NOMO-1 treated with DMSO at 0.1 percent for 48 hours (cell line): ENCODE measurements around the gene PDCL3.

Experiments used
- DNase-seq: peaks from one replicate; lab custom pipeline; 2025; ENCODE audit not compliant: unreplicated experiment; lab: John Stamatoyannopoulos, UW

PDCL3 gene

GRCh38 chr2:100562613-100563406 is at the start of gene PDCL3:
PDCL3 (plus strand) TSS chr2:100562993; CDS start chr2:100563068, 75 bp downstream.
- peak; percentile 98 for DNase-seq

- DNase-seq: peak; percentile 74
These were observed 49.1 kb upstream of the PDCL3 start for GRCh38 chr2:100513650-100514049.

DNA sequence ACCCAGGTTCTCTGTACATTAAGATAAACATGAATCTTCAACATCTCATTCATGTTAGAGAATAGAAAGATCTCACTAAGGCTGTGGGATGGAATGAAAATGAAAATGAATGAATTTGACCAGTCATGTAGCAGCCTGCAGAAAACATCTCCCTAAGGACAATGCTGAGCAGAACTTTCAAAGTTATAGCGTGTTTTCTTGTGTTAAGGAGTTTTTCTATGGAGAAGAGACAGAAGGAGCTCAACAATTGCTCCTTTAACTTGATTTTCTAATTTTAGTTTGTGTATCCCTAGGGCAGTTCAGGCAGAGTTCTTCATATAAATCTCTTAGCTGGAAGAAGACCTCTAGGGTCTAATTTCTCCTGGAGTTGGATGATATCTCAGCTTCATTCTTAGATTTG is 45.2 kb upstream of the PDCL3 start:
- no peak for DNase-seq

DNA sequence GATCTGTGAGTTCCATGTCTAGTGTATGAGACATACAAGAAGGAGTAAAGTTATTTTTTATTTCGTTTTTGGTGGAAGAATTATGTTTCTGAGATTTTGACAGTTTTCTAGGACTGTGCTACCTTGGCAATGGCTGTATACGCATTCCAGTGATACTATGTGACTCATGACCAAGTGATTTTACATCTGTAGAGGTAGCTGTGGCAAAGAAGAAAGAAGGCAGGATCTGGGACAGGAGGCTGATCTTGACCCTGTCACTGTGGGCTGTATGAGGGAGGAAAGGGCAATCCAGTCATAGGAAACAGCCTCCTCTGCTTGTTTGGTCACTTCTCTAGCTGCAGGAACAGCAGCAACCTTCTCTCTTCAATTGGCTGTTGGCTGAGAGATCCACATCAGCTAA is 44.0 kb upstream of the PDCL3 start:
- DNase-seq: no peak

GRCh38 chr2:100520224-100520623 is 42.6 kb upstream of the PDCL3 start:
- no peak for DNase-seq

GRCh38 chr2:100522430-100522829 is 40.4 kb upstream of the PDCL3 start:
- no peak for DNase-seq

GRCh38 chr2:100524331-100524730 is 38.5 kb upstream of the PDCL3 start:
- no peak for DNase-seq

GRCh38 chr2:100526868-100527267 is 35.9 kb upstream of the PDCL3 start:
- no peak for DNase-seq

- DNase-seq: no peak
These were observed 35.3 kb upstream of the PDCL3 start for GRCh38 chr2:100527440-100528015.

DNA sequence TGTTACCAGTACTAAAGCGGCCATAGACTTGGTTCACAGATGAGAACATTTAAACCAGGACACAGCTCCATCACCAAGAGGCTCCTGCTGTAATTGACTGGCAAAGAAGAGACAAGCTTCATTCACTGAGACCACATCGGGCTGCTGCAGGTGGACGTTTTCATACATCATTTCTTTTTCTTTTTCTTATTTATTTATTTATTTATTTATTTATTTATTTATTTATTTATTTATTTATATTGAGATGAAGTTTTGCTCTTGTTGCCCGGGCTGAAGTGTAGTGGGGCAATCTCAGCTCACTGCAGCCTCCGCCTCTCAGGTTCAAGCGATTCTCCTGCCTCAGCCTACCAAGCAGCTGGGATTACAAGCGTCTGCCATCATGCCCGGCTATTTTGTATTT is 33.6 kb upstream of the PDCL3 start:
- no peak for DNase-seq

DNA sequence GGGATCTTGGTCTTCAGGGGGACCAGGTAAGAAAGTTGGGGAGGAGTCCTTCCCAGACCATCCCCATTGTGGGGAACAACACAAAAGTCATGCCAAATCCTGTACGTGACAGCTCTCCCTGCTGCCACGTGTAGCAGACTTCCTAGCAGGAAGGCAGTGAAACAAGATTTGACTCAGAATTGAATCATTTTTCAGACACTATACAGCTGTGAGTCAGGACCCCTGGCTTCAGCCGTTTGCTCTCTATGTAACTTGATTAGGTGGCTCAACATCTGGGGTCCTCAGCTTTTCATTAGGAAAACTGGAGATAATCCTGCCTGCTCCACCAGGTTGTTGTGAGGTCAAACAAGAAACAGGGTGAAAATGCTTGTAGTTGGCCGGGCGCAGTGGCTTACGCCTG is 32.9 kb upstream of the PDCL3 start:
- no peak for DNase-seq

DNA sequence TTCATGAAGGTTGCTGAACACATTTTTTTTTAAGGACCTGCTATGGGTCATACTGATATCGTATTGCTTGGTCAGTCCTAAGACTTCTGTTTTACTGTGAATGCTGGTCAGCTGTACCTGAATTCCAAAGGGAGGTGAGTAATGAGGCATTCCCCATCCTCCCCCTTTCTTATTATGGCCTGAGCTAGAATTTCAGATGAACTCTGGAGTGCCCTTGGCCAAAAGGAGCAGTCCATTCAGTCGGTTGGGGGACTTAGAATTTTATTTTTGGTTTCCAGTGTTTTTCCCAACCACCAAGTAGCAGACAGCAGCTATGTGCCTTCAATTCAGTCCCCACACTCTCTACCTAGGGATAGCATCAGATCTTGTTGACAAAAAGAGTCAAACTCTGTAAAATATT is 26.9 kb upstream of the PDCL3 start:
- no peak for DNase-seq

DNA sequence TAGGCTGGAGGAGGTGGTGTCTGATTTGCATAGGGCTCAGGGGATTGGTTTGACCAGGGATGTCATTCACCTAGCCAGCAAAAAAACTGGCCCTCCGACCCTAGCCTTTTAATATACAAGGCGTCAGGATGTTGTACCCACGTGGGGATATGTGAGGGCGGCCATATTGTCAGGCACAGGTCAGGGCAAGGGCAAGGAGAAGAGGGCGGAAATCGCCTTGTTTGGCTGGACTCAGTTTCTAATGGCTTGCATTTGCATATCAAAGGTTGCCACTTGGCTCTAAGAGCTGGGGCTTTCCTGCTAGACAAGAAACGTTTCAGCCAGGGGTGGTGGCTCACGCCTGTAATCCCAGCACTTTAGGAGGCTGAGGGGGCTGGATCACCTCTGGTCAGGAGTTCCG is 24.9 kb upstream of the PDCL3 start:
- no peak for DNase-seq

DNA sequence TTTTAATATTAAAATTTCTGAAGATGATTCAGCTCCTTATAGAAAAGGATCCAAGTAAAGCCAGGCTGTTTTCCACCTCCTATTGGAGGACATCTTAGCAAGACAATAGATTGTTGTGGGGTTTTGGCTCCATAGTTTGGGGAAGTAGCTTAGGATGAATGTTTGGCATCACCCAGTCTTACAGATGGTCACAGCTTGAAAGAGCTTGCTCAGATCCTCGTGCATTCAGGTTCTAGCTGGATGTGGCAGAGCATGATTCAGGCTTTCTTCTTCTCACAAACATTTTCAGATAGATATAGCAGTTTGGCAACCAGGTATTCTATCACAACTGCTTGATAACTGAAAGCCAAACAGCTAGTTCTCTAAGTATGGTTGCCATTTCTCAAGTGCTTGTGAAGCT is 23.6 kb upstream of the PDCL3 start:
- DNase-seq: no peak

- no peak for DNase-seq
These were observed 21.4 kb upstream of the PDCL3 start for GRCh38 chr2:100541404-100541803.

DNA sequence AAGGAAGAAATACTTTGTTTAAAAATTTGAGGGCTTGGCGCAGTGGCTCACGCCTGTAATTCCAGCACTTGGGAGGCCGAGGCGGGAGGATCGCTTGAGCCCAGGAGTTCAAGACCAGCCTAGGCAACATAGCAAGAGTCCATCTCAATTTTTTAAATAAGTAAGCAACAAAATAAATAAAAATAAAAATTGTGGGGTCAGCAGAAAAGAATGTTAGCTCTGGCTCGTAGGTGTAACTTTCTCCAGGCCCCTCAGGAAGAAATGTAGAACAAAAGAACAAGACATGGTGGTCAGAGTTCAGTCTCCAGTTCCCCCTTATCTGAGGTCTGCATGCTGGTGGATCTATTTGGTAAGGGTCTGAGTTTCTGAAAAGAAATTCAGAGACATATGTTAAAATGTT is 20.4 kb upstream of the PDCL3 start:
- no peak for DNase-seq

DNA sequence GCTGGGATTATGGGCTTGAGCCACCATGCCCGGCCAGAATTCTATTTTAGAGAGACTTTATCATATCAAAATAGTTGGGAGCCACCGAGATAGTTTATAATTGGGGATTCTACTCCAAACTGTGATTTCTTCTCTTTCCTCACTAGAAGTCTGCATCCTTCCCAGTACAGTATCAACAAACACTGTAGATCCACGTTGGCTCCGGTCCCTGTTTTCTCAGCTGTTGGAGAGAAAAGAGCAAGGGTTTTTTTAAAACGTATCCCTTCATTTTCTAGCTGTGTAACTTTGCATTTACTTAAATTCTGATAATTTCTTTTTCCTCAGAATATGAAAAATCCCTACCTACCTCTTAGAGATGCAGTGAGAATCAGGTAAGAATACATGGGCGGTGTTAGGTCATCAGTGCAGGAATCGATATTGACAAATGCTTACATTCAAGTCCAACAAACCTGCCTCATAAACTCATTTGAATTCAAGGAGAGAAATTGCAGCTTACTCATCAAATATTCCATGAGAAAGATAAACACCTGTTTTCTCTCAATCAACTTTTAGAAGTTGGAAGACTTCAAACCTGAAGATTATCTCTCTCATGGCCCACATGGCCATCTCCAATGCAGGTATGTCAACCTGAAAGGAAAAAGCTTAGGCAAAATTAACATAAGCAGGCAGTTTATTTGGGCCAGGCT is 17.7 kb upstream of the PDCL3 start:
- DNase-seq: no peak

- DNase-seq: peak; percentile 56
These were observed 16.3 kb upstream of the PDCL3 start for GRCh38 chr2:100546469-100546868.

- no peak for DNase-seq
These were observed 14.0 kb upstream of the PDCL3 start for GRCh38 chr2:100548771-100549170.

- DNase-seq: no peak
These were observed 11.5 kb upstream of the PDCL3 start for GRCh38 chr2:100551303-100551702.

DNA sequence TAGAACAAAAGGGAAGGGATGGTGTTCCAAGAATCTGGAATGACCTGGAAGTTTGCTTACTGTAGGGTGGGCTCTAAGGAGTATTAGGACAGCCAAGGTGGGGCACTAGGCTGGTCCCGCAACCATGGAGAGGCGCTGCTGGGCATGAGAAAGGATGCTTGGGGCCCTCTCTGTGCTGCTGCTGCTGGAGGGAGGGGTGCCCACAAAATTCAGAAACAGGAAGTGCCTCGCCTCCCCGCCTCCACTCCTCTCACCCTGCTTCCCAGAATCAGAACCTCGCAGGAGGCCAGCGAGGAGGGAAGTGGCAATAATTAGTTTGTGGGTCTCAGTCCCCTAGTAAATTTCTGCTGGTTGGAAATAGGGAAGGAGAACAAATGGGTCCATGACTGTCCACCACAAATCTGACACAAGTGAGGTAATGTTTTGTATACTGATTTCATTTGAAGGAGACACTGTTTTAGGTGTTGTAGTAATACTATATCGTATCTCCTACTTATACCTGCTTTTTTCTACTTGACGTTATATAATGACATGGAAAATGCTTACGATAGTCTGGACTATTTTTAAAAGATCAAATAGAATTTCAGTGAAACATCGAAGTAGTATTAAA is 7.9 kb upstream of the PDCL3 start:
- DNase-seq: peak; percentile 74

- no peak for DNase-seq
These were observed 6.0 kb upstream of the PDCL3 start for GRCh38 chr2:100556746-100557145.
